Daoy (cell line): ENCODE measurements around the gene MTSS2. TPM values are rescaled to one million over a fixed set of nuclear protein-coding genes. Genes with fewer than 3 reads are reported as not detected.

Experiments
- DNase-seq: peaks from one replicate; pipeline ENCODE4 v3.0.0-alpha.2; 2015; ENCODE audit warnings: low read depth
- total RNA-seq: library from RNA; depleted of rRNA; stranded (reverse); fragments of >200 nt; shearing (Covaris generic); gene quantifications from 2 replicates; pipeline ENCODE4 v1.2.3, GENCODE V29; 2014

Gene MTSS2
- total RNA-seq, 1 experiment from 2014 or later: 3.1 TPM

DNA sequence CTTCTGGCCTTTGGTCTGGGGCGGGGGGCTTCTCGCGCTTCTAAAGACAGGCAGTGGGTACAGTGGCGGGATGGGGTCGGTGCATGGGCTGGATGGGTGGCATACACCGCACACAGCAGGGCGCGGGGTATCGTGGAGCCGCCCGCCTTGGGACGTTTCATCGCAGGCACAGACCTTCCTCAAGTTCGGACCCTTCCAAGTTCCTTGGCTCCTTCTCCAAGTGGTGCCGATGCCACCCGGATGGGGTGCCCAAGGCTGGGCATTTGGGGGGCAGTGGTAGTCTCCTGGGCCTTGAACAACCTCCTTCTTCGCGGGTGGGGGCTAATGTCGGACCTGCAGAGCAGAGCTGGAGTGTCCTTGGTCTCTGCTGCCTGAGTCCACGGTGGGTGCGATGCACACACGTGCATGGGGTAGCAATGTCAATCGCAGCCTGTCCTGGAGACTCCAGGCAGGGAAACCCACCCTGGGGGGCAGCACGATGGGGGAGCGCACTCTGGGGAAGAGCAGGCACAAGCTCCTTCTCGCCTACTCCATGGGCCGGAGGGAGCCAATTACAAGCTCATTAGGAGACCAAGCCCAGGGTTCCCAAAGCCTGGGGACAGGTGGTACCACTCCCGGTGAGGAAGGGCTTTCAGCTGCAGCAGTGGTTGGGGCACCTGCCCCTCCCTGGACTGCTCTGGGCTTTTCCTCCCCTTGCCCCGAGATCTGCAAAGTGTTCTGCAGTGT, 686 bp upstream of the MTSS2 start:
- no peak for DNase-seq

DNA sequence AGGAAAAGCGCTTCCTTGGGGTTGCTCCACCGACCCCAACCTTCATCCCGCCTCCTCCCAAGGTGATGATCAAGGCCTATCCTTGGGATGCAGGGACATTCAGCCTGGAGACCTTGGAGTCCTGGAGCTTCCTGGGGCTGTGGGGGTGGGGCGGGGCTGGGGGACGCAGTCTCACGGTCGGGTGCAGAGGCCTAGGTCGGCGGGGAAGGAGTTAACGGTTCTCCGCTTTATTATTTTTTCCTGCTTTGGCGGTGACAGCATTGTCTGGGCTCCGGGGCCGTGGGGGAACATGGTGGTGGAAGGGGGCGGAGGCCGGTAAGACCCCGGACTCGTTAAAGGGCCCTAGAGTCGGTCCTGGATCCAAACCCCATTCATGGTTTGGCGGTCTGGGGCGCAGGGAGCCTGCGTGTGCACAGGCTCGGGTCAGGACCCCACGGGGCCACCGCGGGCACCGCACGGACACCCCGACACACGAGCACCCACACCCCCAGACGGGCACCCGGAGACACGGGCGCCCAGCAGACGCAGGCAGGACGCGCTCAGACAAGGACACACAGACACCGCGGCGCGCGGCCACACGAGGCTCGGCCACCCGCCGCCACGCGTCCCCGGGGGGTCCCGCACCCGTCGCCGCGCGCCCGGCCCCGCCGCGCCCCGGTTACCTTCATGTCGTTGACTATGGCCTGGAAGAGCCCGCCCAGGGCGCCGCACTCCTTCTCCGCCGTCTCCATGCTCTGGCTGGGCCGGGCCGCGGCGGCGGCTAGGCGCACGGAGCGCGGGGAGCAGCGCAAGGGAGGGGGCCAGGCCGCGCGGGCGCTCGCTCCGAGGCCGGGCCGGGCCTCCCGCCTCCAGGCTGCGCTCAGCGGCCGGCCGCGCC, 554 bp downstream of the MTSS2 start:
- no peak for DNase-seq

DNA sequence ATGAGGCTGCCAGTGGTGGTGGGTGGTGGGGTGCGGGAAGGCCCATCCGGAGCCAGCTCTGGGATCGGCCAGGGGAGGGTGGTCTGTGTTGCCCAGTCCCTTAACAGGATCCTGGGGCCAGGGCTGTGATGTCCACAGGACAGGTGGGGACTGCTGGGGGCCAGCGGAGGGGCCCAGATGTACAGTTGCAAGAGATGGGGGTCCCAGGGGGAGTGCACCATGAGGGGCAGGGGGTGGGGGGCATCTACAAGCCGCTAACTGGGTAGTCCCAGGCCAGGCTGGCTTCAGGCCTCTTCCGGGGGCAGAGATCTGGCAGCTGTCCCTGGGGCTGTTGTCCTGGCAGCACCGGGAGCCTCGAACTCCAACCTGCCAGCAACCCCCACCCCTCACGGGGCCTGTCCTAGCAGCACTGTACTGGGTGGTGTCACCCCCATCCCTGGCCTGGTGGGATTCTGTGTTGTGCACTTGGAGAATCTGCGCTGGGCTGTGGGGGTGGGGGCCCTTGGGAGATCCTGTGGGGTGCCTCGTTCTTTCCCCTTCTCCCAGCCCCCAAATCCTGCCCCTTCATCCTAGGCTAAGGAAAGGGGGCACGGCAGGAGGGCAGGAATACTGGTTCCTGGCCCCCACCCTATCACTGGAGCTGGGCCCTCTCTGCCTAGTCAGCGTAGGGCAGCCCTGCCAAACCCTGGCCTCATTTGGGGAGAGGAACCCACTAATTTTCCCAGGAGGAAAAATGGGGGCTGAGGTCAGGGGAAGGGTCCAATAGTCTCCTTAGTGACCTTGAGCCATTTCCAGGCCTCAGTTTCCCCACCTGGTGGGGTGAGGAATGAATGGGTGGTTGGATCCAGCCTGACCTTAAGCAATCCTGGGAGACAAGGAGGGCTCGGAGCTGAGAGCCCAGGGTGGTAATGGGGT, 1.4 kb downstream of the MTSS2 start:
- DNase-seq: no peak

DNA sequence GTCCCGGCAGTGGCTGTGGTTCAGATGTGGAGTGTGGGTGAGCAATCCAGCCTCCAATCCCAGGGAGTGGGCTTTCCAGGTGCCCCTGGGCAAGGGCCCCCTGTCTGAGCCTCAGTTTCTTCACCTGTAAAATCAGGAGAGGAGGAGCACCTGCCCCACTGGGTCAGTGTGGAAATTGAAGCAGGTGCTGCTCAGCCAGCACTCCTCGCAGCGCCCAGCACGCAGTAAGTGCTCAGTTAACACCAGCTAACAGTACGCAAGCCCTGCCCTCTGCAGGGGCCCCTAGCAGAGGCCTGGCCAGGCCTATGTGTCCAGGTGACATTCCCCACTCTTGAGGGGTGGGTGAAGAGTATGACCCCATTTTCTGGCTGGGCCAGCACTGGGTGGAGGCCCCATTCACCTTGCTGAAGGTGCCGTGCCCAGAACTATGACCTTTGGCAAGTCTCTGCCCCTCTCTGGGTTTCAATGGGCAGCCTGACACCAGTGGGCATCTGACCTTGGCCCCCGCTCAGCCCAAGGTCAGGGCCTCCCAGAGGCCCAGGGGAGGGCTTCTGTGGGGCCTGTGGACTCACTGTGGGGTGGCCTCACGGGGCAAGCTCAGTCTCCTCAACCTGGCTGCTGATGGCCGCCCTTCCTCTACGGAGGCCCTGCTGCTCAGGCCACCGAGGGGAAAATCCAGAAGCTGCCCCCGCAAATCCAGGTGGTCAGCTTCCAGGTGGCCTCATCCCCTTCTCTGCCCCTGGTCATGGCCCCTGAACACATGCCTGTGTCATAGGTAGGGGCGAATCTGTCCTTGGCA, 2.5 kb downstream of the MTSS2 start:
- DNase-seq: no peak

DNA sequence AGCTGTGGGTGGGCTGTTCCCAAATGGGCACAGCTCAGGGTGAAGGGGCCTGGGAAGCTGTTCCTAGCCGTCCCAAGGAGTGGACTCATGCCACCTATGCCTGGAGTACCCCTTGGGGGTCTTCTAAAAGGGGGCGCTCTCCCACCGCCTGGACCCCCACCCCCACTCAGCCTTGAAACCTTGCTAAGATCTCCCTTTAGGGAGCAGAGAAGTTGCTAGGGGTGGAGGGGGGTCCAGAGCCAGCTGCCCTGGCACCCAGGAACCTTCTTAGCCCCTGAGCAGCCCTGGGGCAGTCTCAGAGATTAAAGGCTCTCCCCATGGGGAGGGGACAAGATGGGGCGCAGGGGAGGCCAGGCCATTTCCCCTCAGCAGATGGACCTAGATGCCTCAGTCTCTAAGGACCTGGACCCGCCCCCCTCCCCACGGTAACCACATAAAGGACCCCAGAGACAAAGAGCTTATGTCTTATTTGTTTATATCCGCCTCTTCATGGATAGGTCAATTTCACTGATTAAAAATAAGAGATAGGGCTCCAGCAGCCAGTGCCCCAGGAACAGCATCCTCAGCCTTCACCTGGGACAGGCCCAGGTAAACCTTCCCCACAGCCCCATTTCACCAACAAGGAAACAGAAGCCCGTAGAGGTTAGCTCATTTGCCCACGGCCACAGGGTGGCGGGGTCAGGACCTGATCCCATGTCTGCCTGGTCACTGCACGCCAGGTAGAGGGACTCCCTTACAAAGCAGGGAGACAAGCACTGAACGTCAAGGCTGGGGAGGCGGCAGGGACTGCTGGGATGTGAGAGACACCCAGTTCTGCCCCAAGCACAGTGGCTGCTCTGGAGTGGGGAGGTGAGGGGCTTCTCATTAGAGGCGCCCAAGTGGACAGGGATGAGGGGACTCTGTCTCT, 3.4 kb downstream of the MTSS2 start:
- no peak for DNase-seq

DNA sequence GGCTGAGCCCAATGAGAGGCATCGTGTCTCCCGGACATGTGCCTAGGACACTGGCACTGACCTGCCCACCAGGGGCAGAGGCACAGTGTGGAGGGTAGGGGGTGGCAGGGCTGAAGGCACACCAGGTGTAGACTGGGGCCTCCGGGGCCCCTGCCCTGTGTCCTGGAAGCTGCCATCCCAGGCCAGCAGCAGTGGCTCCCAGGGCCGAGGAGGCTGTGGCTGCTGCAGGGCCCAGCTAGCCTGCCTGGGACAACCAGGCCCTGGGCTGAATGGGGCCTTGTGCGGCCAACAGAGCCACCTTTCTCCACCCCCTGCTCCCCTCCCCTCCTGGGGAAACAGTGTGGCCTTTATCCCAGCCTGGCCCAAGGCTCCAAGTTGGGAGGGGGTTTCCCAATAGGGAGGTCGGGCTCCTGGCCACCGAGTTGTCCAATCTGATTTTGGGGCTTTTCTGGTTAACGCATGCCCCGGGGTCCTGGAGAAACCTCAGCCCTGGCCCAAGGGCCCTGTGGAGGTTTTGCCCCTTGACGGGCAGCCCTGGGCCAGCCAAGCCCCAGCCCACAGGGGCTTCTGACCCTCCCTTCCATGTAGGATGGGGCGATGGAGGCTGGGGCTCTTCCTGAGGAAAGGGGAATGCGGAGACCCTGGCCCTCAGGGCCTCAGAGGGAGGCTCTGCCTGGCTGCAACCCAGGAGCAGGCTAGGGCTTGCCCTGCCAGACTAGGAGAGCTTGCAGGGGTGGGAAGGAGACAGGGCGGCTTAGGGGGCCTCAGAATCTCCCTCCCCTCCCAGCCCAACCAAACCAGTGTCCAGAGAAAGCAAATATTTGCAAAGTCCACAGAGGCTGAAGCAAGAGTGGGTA, 4.2 kb downstream of the MTSS2 start:
- no peak for DNase-seq

DNA sequence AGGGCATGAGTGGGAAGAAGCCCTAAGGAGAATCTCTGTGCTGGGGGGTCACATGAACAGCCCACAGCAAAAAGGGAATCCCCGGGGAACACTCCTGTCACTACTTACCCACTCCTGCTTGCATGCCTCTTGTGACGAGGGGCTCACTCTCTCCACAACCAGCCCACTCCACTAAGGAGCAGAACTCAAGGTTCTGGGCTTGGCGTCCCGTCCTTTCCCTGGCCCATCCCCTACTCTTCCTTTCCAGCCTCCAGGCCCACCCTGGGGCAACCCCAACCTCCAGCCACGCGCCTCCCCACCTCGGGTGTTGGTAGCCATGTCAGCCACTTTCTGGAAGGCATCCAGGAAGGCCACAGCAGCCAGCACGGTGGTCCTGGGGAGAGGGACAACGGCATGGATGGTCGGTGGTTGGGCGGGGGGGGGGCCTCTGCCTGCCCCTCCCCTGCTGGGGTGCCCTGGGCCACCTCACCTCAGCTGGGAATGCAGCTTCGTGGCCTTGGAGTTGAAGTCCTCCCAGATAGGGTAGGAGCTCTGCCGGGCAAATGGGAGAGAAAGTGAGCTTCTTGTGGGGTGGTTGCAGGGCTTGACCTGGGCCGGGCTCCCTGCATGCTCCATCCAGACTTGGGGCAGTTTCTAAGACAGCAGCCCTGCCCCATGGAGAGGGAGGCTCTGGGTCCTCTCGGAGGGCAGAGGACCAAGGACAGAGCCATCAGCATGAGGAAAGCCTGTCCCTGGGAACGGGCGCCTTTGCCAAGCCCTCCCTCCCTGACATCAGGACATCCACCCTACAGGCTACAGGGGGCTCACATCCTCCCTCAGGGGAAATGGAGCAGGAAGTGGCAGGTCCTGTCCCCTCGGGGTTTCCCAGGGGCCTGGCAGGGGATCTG, 5.1 kb downstream of the MTSS2 start:
- no peak for DNase-seq

DNA sequence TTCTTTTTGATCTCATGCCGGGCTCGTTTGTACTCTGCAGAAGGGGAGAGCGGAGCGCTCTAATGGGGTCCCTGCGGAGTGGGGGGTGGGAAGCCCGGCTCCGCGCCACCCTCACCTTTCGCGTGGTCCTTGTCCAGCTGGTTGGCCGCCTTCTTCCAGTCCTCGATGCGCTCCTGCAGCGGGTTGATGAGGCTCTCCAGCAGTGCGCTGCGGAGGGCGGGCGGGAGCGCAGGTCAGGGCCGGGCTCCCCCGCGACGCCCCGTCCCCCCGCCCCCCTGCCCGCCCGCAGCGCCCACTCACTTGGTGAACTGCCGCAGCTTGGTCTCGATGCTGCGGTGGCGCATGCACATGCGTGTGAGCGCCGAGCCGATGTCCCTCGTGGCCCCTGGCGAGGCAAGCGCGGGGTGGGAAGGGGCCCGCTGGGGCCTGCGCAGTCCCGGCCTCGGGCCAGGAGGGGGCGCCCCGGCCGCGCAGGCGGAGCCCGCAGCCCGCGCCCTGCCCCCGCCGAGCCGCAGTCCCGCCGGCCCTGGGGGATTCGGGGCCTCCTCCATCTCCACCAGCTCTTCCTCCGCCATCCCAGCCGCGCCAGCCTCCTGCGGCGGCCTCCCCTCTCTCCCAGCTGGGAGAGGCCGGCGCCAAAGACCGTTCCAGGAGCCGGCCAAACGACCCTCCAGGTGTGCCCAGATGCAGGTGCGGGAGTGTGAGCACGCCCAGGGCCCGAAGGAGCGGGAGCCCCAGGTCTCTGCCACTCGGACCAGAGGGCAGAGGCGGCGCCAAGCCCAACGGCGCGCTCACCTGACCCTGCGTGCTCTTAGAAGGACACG, 6.0 kb downstream of the MTSS2 start:
- DNase-seq: no peak

DNA sequence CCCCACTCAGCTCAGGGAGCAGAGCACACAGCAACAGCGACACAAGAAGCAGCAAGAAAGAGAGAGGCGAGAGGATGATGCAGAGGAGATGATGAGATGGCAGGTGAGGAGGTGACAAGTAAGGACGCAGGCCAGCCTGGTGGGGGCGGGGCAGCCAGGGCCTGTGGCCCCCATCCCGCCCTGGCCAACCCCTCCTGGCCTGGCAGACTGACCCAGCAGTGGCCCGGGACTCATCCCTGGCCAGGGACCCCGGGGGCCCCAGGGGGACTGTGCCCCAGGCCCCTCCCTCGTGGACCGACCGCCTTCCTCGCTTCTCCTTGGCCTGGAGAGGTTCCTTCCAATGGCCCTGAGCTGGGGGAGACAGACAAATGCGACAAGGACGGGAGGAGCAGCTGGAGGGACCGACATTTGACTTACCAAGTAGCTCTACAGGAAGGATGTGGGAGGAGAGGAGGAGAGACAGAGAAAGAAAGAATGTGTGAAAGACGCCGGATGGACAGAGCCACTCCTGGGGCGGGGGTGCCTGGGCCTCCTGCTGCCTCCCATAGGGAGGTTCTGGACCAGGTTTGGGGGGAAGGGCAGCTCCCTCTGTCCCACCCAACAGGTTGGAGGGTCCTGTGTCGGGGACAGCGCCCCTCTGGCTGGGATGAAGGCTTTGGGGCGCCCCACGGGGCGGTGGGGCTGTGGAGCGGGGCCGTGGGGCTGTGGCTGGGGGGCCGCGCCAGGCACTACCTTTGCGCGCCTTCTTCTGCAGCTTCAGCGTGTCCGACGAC, 6.8 kb downstream of the MTSS2 start:
- DNase-seq: no peak

DNA sequence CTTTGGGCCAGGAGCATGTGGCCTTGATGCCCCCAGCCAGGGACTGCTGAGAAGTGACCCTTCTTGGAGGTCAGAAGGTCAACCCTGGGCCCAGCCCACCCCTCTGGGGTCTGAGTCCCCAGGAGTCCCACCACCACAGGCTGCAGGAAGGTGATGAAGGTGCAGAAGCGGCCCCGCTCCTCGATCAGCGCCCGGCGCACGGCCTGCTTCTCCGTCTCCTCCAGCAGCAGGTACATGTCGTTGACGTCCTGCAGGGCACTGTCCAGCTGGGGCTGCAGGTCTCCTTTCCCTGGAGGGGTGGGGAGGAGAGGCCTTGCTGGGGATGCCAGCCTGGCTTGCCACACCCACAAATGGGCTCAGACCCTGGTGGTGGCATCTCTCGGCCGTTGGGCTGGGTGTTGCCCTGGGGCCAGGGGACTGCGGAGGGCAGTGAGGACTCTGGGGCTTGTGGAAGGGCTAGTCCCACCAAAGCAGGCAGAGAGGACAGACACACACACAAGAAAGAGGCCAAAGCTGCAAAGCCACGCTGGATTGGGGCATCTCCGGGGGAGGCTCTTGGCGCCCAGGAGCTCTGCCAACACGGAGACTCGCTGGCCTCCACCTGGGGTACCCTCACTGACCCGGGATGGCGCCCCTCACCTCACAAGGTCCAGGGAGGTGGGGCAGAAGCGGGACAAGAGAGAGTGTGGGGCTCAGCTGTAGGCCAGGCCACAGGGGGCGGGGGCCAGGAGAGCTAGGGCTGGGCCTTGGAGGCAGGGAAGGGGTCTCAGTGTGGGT, 7.5 kb downstream of the MTSS2 start:
- DNase-seq: no peak

DNA sequence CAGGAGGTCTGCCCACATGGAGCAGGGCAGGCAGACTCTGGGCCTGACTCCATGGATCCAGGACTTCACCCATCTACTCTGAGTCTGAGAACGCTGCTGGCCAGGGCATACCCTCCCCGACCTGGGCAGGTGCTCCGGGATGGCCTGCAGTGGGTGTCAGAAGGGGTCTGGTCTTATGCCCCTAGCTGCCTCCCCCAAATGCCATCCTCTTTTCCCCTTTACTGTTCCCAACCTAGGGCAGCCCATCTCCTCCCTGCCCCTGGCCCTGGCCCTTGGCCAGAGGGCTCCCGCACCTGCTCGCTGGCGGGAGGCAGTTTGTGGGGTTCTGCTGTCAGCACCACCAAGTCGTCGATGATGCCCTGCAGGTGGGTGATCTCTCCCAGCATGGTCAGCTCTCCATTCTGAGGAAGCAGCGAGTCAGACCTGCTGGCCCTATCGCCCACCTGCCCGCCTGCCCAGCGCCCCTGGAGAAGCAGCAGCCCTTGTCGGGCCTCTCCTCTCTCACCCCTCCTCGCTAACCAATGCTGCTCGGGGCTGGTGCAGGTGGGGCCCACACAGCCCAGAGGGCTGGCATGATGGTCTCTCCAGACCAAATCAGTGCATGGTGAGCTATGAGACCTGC, 8.2 kb downstream of the MTSS2 start:
- DNase-seq: no peak

DNA sequence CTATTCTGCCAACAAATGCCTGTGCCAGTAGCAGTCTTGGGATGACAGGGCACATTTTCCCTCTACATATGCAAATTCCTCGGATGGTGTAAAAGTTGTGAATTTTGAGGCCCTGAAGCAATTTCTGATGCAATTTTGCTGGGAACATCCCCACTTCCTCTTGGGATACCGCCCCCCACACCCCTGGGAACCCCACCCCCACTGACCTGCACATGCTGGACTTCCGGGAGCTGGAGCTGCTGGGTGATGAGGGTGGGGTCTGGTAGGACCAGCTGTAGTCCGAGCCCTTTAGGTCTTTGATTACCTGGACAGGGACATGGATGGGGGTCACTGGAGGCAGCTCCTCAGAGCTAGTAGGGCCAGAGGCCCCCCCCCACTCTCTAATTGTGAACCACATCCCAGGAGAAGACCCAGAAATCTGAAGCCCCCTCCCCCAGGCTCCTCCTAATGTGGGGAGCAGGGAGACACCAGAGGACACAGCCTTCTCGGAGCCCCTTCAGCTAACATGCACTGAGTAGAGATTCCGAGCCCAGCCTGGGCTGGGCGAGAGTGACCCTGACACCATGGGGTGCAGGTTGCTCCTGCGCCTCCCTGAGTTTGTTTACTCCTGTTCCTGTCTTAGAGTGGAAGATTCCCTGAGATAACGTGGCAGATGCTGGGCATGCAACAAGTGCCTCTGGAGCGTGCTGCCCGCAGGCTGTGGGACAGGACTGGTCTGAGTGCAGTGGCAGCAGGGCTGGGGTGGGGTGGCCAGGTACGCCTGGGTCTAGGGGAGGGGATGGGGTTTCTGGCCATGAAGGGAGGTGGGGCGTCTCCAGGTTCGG, 9.0 kb downstream of the MTSS2 start:
- no peak for DNase-seq

DNA sequence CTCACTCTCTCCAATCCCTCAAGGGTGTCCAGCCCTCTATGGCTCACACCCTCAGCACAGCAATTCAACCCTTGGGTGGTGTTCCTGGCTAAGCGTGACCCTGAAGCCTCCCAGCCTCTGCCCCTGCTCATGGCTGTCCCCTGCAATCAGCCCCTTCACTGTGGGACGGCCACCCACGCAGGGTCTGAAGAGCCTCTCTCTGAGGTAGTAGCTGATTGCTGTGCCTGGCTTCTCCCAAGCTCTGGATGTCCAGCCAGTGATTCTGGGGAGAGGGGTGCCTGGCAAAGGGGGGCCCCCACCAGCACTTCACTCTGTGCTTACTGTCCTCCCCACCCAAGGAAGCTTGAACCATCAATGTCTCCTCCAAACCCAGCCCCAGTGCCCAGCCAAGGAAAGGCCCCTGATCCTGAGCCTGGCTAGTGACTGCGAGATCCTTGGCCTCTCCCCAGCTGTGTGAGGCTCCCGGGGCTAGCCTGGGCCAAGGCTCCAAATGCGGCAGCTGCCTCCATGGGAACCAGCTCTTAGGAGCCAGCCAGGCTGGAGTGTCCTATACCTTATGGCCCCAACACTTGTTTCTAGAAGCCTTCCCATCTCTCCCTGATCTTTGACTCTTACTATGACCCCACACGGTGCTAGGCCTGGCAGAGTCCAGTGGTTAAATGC, 9.9 kb downstream of the MTSS2 start:
- DNase-seq: no peak
